Esophagus squamous epithelium (tissue), 4 donors: ENCODE data around the gene RARG.

ENCODE experiments used
- POLR2A ChIP-seq, 4 donors: fragments of 450-650 bp; IDR thresholded peaks; one replicate each; pipeline ENCODE4 v1.6.1; 2017; ENCODE audit warnings: antibody characterized with exemption in 4 of 4, mild to moderate bottlenecking in 4 of 4, moderate library complexity in 3 of 4
- TF ChIP-seq, protein P1 (sequence below), 6 experiments: fragments of 450-650 bp in 4 of 6; fragments of 200-600 bp in 2 of 6; sonication (generic) in 2 of 6; IDR thresholded peaks; one replicate each; pipeline ENCODE4 v1.5.1; 2016 to 2019; ENCODE audit warnings: antibody characterized with exemption in 6 of 6, mild to moderate bottlenecking in 4 of 6, moderate library complexity in 4 of 6

- TF ChIP-seq, protein P1, sequence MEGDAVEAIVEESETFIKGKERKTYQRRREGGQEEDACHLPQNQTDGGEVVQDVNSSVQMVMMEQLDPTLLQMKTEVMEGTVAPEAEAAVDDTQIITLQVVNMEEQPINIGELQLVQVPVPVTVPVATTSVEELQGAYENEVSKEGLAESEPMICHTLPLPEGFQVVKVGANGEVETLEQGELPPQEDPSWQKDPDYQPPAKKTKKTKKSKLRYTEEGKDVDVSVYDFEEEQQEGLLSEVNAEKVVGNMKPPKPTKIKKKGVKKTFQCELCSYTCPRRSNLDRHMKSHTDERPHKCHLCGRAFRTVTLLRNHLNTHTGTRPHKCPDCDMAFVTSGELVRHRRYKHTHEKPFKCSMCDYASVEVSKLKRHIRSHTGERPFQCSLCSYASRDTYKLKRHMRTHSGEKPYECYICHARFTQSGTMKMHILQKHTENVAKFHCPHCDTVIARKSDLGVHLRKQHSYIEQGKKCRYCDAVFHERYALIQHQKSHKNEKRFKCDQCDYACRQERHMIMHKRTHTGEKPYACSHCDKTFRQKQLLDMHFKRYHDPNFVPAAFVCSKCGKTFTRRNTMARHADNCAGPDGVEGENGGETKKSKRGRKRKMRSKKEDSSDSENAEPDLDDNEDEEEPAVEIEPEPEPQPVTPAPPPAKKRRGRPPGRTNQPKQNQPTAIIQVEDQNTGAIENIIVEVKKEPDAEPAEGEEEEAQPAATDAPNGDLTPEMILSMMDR (IDR thresholded peaks at IDR 0.05) = no peak
- no peak for TF ChIP-seq POLR2A (IDR thresholded peaks at IDR 0.05)
Measured at GRCh38 chr12:53196486-53196885, 35.5 kb downstream of the RARG start.
